ENCODE measurements around the gene FHAD1.
A peak's percentile ranks its signal among the peaks of the same experiment; 100 is the strongest.

The FHAD1 gene

GRCh38 chr1:15312626-15313411 lies 65.8 kb downstream of the FHAD1 start:
- DNase-seq: no peak
- Mint-ChIP-seq H3K27me3 (ENCODE audit: low read depth, poor library complexity) (peaks cover 26% of the 10 kb centered on the region), H3K4me1 (peaks cover 4% of the 10 kb centered on the region), H3K36me3 (ENCODE audit: low read depth) (no peaks in the 10 kb centered on the region), H3K4me3 (no peak overlapping the region), H3K27ac (no peak overlapping the region), H3K9me3 (peaks cover 7% of the 10 kb centered on the region)
- TF ChIP-seq CTCF (IDR thresholded peaks at IDR 0.05): no peak

- TF ChIP-seq CTCF (IDR thresholded peaks at IDR 0.05): no peak
Measured at GRCh38 chr1:15314328-15315281, 67.6 kb downstream of the FHAD1 start.

GRCh38 chr1:15315815-15316214 lies 68.8 kb downstream of the FHAD1 start:
- TF ChIP-seq CTCF (IDR thresholded peaks at IDR 0.05): no peak

More at GRCh38 chr1:15314328-15315281, 67.6 kb downstream of the FHAD1 start:
- Mint-ChIP-seq H3K36me3 (ENCODE audit: low read depth) (no peaks in the 10 kb centered on the region), H3K4me1 (peaks cover 4% of the 10 kb centered on the region), H3K27ac (no peak overlapping the region), H3K27me3 (ENCODE audit: low read depth, poor library complexity) (peaks cover 17% of the 10 kb centered on the region), H3K4me3 (no peak overlapping the region), H3K9me3 (peaks cover 4% of the 10 kb centered on the region)
- no peak for DNase-seq

GRCh38 chr1:15316510-15316909 lies 69.5 kb downstream of the FHAD1 start:
- H3K4me1 Mint-ChIP-seq: peaks cover 4% of the 10 kb centered on the region
- TF ChIP-seq CTCF (IDR thresholded peaks at IDR 0.05): no peak
- no peaks in the 10 kb centered on the region for H3K36me3 Mint-ChIP-seq (ENCODE audit: low read depth)
- no peak for DNase-seq
- H3K27ac Mint-ChIP-seq: peak overlapping the region; percentile 72
- H3K4me3 Mint-ChIP-seq: no peak overlapping the region
- H3K27me3 Mint-ChIP-seq (ENCODE audit: low read depth, poor library complexity): peaks cover 22% of the 10 kb centered on the region
- H3K9me3 Mint-ChIP-seq: peaks cover 23% of the 10 kb centered on the region

More at GRCh38 chr1:15315815-15316214, 68.8 kb downstream of the FHAD1 start:
- Mint-ChIP-seq H3K36me3 (ENCODE audit: low read depth) (no peaks in the 10 kb centered on the region), H3K4me3 (no peak overlapping the region), H3K4me1 (peaks cover 4% of the 10 kb centered on the region), H3K27ac (peak overlapping the region; percentile 72), H3K9me3 (peaks cover 16% of the 10 kb centered on the region), H3K27me3 (ENCODE audit: low read depth, poor library complexity) (peaks cover 17% of the 10 kb centered on the region)
- no peak for DNase-seq

GRCh38 chr1:15320267-15320666 lies 73.2 kb downstream of the FHAD1 start:
- no peak overlapping the region for H3K4me3 Mint-ChIP-seq
- TF ChIP-seq CTCF (IDR thresholded peaks at IDR 0.05): no peak
- H3K36me3 Mint-ChIP-seq (ENCODE audit: low read depth): no peaks in the 10 kb centered on the region
- no peak for DNase-seq
- H3K9me3 Mint-ChIP-seq: peaks cover 24% of the 10 kb centered on the region
- peaks cover 18% of the 10 kb centered on the region for H3K27me3 Mint-ChIP-seq (ENCODE audit: low read depth, poor library complexity)
- H3K4me1 Mint-ChIP-seq: peaks cover 30% of the 10 kb centered on the region
- no peak overlapping the region for H3K27ac Mint-ChIP-seq
